ENCODE measurements around the gene CCL3. TPM values are rescaled to one million over a fixed set of nuclear protein-coding genes. Genes with fewer than 3 reads are reported as not detected.
"Not testable (repeated sequence)": the region's sequence is repeated elsewhere in the genome, so short reads cannot be mapped to it uniquely, and the experiment has no call there.

The CCL3 gene
- total RNA-seq, 1 experiment from 2014 or later: 1.1 TPM

GRCh38 chr17:36105781-36106492 is 16.0 kb upstream of the CCL3 start:
- H3K27me3 ChIP-seq (ENCODE audit: control insufficient read depth, insufficient read depth, low read length): peaks cover 2% of the 10 kb centered on the region; the same call in 1 of the 2 replicates
- in situ Hi-C loops (cut with HindIII; ENCODE audit: low pct_unique_long_range_greater_than_20kb, low sequenced_read_pairs) (no loop called here), intact Hi-C loops (cut with micrococcal nuclease; ENCODE audit: unreplicated experiment) (no loop called here)
- TF ChIP-seq CTCF (IDR thresholded peaks at IDR 0.05) (no peak), TCF7L2 (IDR thresholded peaks at IDR 0.05; ENCODE audit: low read depth, low read length) (no peak), POLR2AphosphoS5 (IDR thresholded peaks at IDR 0.05; ENCODE audit: low read depth, low read length) (no peak), REST (IDR thresholded peaks at IDR 0.05; ENCODE audit: insufficient read depth in 1 of 2, low read depth in 2 of 2, low read length in 1 of 2) (no peak), SIN3A (IDR thresholded peaks at IDR 0.05; ENCODE audit: borderline replicate concordance, insufficient read depth, low read depth, low read length) (no peak)
- POLR2A ChIA-PET: no interaction called here
- DNase-seq (ENCODE audit: low read depth, low spot score) (no peak), ATAC-seq (no peak)
- CTCF ChIA-PET: no interaction called here
- BruUV-seq (replicated peaks): no TSS peak
- H3K9me3 ChIP-seq (ENCODE audit: control insufficient read depth, insufficient read depth, low read depth, low read length): no peaks in the 10 kb centered on the region
- no peak overlapping the region for H3K27ac ChIP-seq (ENCODE audit: low read length)
- no peak overlapping the region for H3K4me3 ChIP-seq (ENCODE audit: low read depth in 2 of 2, low read length in 2 of 2)
- H3K4me1 ChIP-seq (ENCODE audit: control insufficient read depth, insufficient read depth, low read length): no peaks in the 10 kb centered on the region
- H3K36me3 ChIP-seq (ENCODE audit: control insufficient read depth, insufficient read depth, low read length): no peaks in the 10 kb centered on the region

GRCh38 chr17:36104701-36105181 is 14.8 kb upstream of the CCL3 start:
- Histone ChIP-seq H3K27ac (ENCODE audit: low read length) (no peak overlapping the region), H3K4me1 (ENCODE audit: control insufficient read depth, insufficient read depth, low read length) (no peaks in the 10 kb centered on the region), H3K4me3 (ENCODE audit: low read depth in 2 of 2, low read length in 2 of 2) (no peak overlapping the region), H3K36me3 (ENCODE audit: control insufficient read depth, insufficient read depth, low read length) (no peaks in the 10 kb centered on the region), H3K27me3 (ENCODE audit: control insufficient read depth, insufficient read depth, low read length) (peaks cover 2% of the 10 kb centered on the region; the same call in 1 of the 2 replicates), H3K9me3 (ENCODE audit: control insufficient read depth, insufficient read depth, low read depth, low read length) (no peaks in the 10 kb centered on the region)
- in situ Hi-C loops (cut with HindIII; ENCODE audit: low pct_unique_long_range_greater_than_20kb, low sequenced_read_pairs) (no loop called here), intact Hi-C loops (cut with micrococcal nuclease; ENCODE audit: unreplicated experiment) (no loop called here)
- no TSS peak for BruUV-seq (replicated peaks)
- ChIA-PET POLR2A (no interaction called here), CTCF (no interaction called here)
- ATAC-seq (no peak), DNase-seq (ENCODE audit: low read depth, low spot score) (no peak)
- TF ChIP-seq REST (IDR thresholded peaks at IDR 0.05; ENCODE audit: insufficient read depth in 1 of 2, low read depth in 2 of 2, low read length in 1 of 2): no peak
- no peak for TF ChIP-seq TCF7L2 (IDR thresholded peaks at IDR 0.05; ENCODE audit: low read depth, low read length)
- TF ChIP-seq CTCF (IDR thresholded peaks at IDR 0.05): no peak
- no peak for TF ChIP-seq POLR2AphosphoS5 (IDR thresholded peaks at IDR 0.05; ENCODE audit: low read depth, low read length)
- no peak for TF ChIP-seq SIN3A (IDR thresholded peaks at IDR 0.05; ENCODE audit: borderline replicate concordance, insufficient read depth, low read depth, low read length)

GRCh38 chr17:36104246-36104645 is 14.3 kb upstream of the CCL3 start:
- CTCF ChIA-PET; H3K4me3 ChIP-seq (ENCODE audit: low read depth in 2 of 2, low read length in 2 of 2); ATAC-seq; H3K9me3 ChIP-seq (ENCODE audit: control insufficient read depth, insufficient read depth, low read depth, low read length); in situ Hi-C loops (cut with HindIII; ENCODE audit: low pct_unique_long_range_greater_than_20kb, low sequenced_read_pairs); H3K27ac ChIP-seq (ENCODE audit: low read length); DNase-seq (ENCODE audit: low read depth, low spot score); intact Hi-C loops (cut with micrococcal nuclease; ENCODE audit: unreplicated experiment); POLR2A ChIA-PET; H3K27me3 ChIP-seq (ENCODE audit: control insufficient read depth, insufficient read depth, low read length); H3K36me3 ChIP-seq (ENCODE audit: control insufficient read depth, insufficient read depth, low read length); BruUV-seq (replicated peaks); H3K4me1 ChIP-seq (ENCODE audit: control insufficient read depth, insufficient read depth, low read length): not testable (repeated sequence)

All from Panc1 (cell line).